Ovary (tissue), 9 donors: ENCODE data around the gene FMC1. TPM values are rescaled to one million over a fixed set of nuclear protein-coding genes. Genes with fewer than 3 reads are reported as not detected.
A peak's percentile ranks its signal among the peaks of the same experiment; 100 is the strongest.

Source experiments
- DNase-seq, 5 donors: peaks; one replicate each; pipeline ENCODE4 v3.0.0-alpha.2; 2019 to 2020
- H3K27ac ChIP-seq, 2 donors: fragments of 200-600 bp; one replicate each; pipeline versions ENCODE4 v1.5.1 to v1.8.0; 2019 to 2022
- H3K27me3 ChIP-seq: fragments of 200-600 bp; one replicate; pipeline ENCODE4 v1.8.0; 2022
- H3K36me3 ChIP-seq: fragments of 200-600 bp; sonication (generic); one replicate; pipeline ENCODE4 v1.5.1; 2019
- H3K4me1 ChIP-seq: one replicate; pipeline ENCODE4 v1.8.1; 2013; ENCODE audit warnings: mild to moderate bottlenecking, moderate library complexity; ENCODE audit not compliant: insufficient read depth
- H3K4me3 ChIP-seq: fragments of 200-600 bp; sonication (generic); one replicate; pipeline ENCODE4 v1.5.1; 2017
- H3K9me3 ChIP-seq, 2 donors: fragments of 200-600 bp in 1 of 2; sonication (generic) in 1 of 2; one replicate each; pipeline versions ENCODE4 v1.5.1 to v1.8.1; 2013 to 2019; ENCODE audit warnings: mild to moderate bottlenecking in 1 of 2, moderate library complexity in 1 of 2
- EP300 ChIP-seq: sonication (generic); formaldehyde crosslinking; IDR thresholded peaks from one replicate; pipeline ENCODE4 v1.6.1; 2017; ENCODE audit warnings: antibody characterized with exemption
- POLR2A ChIP-seq: fragments of 450-650 bp; IDR thresholded peaks from one replicate; pipeline ENCODE4 v1.6.1; 2017; ENCODE audit warnings: antibody characterized with exemption, mild to moderate bottlenecking, moderate library complexity
- WGBS, 3 donors: extraction: QIAGEN DNeasy Blood & Tissue Kit in 1 of 3; methylation state at CpG; one replicate each; pipeline versions ENCODE4 v1.1.5 to v1.1.7; 2013 to 2017; 5-methylcytosine and 5-hydroxymethylcytosine counted together
- intact Hi-C, 4 donors: fragments of 100-400 bp; cut with DNase I; formaldehyde crosslinking; loops; one replicate each; pipeline versions ENCODE4 v1.11.0 to v1.15.1; 2022 to 2023
- polyA plus RNA-seq, 2 donors: library from polyadenylated mRNA; stranded (reverse); fragments of 200-250 nt in 1 of 2; fragments of 350-450 nt in 1 of 2; fragmentation: Illumina TruSeq in 1 of 2; extraction: RNeasy Lipid Tissue Mini Kit (QIAGEN cat#74804) in 1 of 2; gene quantifications; one replicate each; pipeline ENCODE4 v1.2.3, GENCODE V29; 2013 to 2014
- total RNA-seq, 7 donors: library from RNA; depleted of rRNA in 2 of 7; stranded (reverse); fragments of >200 nt in 2 of 7; fragmentation: NEBNext Ultra II Directional in 3 of 7; extraction: Animal tissue kit (Norgen Biotek cat#: 25700) in 3 of 7; gene quantifications; one replicate each; pipeline versions ENCODE4 v1.1.0 to v1.2.4, GENCODE V29; 2016 to 2023
- TF ChIP-seq, protein P1 (sequence below), 3 donors: fragments of 450-650 bp in 2 of 3; fragments of 200-600 bp in 1 of 3; IDR thresholded peaks; one replicate each; pipeline versions ENCODE4 v1.5.1 to v1.8.0; 2016 to 2022; ENCODE audit warnings: antibody characterized with exemption in 3 of 3, mild to moderate bottlenecking in 1 of 3
- donor health status: DM: no; HTN: no; CAD: no; lungs with moderate emphysema.
- donor health status: DM: no; HTN: no; CAD: no.
- donor health status: Bipolar disorder and iron deficiency.
- donor health status: DM: yes; HTN: yes; CAD: no.
- donor health status: DM: no; HTN: no; CAD: no.
- donor health status: DM: yes; HTN: yes; CAD: no.

Gene FMC1
- total and polyA plus RNA-seq, 9 donors = 10.9 to 35.3 (median 16.3) TPM

DNA sequence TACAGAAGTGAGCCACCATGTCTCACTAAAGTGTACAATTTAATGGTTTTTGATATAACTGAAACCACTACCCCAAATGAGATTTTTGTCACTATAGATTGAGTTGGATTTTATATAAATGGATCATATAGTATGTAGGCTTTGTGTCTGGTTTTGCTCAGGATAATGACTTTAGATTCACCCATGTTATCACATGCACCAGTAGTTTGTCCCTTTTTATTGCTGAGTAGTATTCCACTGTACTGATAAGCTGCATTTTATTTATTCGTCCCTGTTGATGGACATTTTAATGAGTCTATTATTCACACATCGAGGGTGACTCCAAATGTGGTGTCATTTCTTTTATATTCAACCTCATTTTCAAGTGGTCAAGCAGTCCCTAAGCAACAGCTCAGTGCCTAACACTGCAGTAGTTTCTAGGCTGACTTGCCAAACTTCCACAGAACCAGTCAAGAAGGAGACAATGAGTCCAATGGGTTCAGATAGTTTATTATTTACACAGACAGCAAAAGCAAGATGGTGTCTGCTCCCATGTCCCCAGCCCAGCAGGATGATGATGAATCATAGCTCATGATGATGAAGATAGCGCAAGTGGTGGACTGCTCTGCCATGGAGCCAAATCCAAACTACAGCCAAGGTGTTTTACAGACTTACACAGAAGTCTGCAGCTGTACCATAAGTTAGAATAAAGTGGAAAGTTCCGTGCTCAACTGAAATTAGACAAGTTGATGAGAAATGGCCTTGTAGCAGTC, 6.6 kb upstream of the FMC1 start:
- Histone ChIP-seq H3K4me1 (no peaks in the 10 kb centered on the region), H3K27ac (no peak overlapping the region)
- intact Hi-C loops = no loop called here

DNA sequence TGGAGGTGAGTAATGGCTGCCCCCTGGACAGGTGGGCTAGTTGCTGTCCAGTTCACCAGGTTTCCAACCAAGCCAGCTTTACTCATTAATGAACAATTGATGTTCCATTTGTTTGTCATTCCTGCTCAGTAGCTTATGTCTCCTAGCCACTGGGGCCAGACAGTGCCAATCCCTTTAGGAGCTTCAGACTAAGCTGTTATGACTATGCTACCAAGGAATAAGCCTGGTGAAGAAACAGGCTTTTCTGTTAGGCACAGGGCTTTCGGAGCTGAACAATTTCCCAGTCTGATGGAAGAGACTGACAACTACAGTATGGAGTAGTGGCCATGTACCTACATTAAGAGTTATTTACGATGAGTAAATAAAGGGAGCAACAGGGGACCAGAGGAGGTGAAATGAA, 2.1 kb upstream of the FMC1 start:
- H3K36me3 ChIP-seq = no peaks in the 10 kb centered on the region
- TF ChIP-seq POLR2A (no peak), EP300 (no peak)
- TF ChIP-seq, protein P1, sequence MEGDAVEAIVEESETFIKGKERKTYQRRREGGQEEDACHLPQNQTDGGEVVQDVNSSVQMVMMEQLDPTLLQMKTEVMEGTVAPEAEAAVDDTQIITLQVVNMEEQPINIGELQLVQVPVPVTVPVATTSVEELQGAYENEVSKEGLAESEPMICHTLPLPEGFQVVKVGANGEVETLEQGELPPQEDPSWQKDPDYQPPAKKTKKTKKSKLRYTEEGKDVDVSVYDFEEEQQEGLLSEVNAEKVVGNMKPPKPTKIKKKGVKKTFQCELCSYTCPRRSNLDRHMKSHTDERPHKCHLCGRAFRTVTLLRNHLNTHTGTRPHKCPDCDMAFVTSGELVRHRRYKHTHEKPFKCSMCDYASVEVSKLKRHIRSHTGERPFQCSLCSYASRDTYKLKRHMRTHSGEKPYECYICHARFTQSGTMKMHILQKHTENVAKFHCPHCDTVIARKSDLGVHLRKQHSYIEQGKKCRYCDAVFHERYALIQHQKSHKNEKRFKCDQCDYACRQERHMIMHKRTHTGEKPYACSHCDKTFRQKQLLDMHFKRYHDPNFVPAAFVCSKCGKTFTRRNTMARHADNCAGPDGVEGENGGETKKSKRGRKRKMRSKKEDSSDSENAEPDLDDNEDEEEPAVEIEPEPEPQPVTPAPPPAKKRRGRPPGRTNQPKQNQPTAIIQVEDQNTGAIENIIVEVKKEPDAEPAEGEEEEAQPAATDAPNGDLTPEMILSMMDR (IDR thresholded peaks at IDR 0.05) = no peak
- WGBS, 3 donors = 96 to 98% (median 97%) methylated on average over 2 of the region's 2 CpGs
- H3K27me3 ChIP-seq = no peaks in the 10 kb centered on the region
- H3K4me3 ChIP-seq = no peak overlapping the region
- H3K9me3 ChIP-seq = no peaks in the 10 kb centered on the region
- no peaks in the 10 kb centered on the region for H3K4me1 ChIP-seq
- DNase-seq = no peak
- intact Hi-C loops = no loop called here
- H3K27ac ChIP-seq = no peak overlapping the region

More for the DNA sequence above, 6.6 kb upstream of the FMC1 start:
- WGBS, 3 donors = 85 to 90% (median 90%) methylated on average over 4 of the region's 4 CpGs
- TF ChIP-seq POLR2A (no peak), EP300 (no peak)
- TF ChIP-seq, protein P1 (IDR thresholded peaks at IDR 0.05) = no peak
- no peaks in the 10 kb centered on the region for H3K9me3 ChIP-seq
- no peak for DNase-seq
- no peak overlapping the region for H3K4me3 ChIP-seq
- no peaks in the 10 kb centered on the region for H3K36me3 ChIP-seq
- no peaks in the 10 kb centered on the region for H3K27me3 ChIP-seq

DNA sequence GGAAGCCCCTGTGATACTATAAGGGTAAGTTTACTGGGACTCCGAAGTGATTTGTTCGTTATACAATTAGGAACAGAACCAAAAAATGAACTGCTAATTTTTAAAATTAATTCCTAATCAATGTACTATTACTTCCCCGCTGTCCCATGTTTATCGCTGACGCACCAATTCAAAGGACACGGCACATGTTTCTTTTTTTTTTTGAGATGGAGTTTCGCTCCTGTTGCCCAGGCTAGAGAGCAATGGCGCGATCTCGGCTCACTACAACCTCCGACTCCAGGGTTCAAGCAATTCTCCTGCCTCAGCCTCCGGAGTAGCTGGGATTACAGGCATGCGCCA, 1.5 kb upstream of the FMC1 start:
- Histone ChIP-seq H3K27ac (peak overlapping the region; percentile 98 to 100), H3K4me3 (peak overlapping the region; percentile 69), H3K9me3 (no peaks in the 10 kb centered on the region), H3K36me3 (no peaks in the 10 kb centered on the region), H3K4me1 (no peaks in the 10 kb centered on the region), H3K27me3 (no peaks in the 10 kb centered on the region)
- intact Hi-C loops = loop anchor here in 1 of 4 donors (1.0 kb wide), 1 partner anchor 20 kb away; the partner anchor contains the start of gene LUC7L2
- no peak for DNase-seq
- no peak for TF ChIP-seq EP300
- TF ChIP-seq, protein P1 (IDR thresholded peaks at IDR 0.05) = no peak
- no peak for TF ChIP-seq POLR2A
- 80 to 84% (median 81%) methylated on average over 13 of the region's 13 CpGs for WGBS, 3 donors

DNA sequence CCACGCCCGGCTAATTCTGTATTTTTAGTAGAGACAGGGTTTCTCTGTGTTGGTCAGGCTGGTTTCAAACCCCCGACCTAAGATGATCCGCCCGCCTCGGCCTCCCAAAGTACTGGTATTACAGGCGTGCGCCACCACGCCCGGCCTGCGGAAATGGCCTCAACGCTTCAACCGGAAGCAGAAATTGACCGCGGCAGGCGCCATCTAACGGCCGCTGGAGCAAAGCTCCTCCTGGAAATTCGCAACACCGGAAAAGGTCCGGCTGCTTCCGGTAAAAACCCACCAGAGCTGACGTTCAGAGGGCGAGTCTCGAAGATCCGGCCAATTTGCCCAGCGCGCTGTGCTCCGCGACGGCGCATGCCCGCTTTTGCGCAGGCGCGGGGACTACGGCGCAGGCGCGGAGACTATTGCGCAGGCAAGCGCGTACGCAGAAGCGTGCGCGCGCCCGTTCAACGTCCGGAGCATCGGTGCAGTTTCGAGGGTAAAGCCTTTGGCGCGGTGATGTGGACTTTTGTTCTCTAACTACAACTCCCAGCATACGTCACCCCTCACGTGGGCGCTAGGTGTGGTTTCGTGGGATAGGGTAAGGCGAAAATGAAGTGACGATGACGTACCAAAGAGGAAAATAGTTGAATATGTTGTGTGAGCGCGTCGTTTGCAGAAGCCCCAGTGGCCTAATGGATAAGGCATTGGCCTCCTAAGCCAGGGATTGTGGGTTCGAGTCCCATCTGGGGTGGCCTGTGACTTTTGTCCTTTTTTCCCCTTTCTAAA, 915 bp upstream of the FMC1 start:
- Histone ChIP-seq H3K4me3 (peak overlapping the region; percentile 69), H3K9me3 (no peaks in the 10 kb centered on the region), H3K27ac (peak overlapping the region; percentile 98 to 100), H3K36me3 (no peaks in the 10 kb centered on the region), H3K27me3 (no peaks in the 10 kb centered on the region), H3K4me1 (no peaks in the 10 kb centered on the region)
- 1 to 3% (median 2%) methylated on average over 51 to 66 of the region's 66 CpGs for WGBS, 3 donors
- TF ChIP-seq POLR2A (peak; percentile 60), EP300 (peak; percentile 72)
- TF ChIP-seq, protein P1 (IDR thresholded peaks at IDR 0.05) = peak; percentile 62 to 89 (median 85)
- peak; percentile 97 to 99 (median 98) for DNase-seq
- intact Hi-C loops = loop anchor here in 1 of 4 donors (1.0 kb wide), 1 partner anchor 19 kb away; the partner anchor contains the start of gene LUC7L2
